Hepatocyte (in vitro differentiated cells): ENCODE data around the gene SERPINB2. TPM values are rescaled to one million over a fixed set of nuclear protein-coding genes. Genes with fewer than 3 reads are reported as not detected.

Experiments used
- DNase-seq: peaks from one replicate; pipeline ENCODE4 v3.0.0-alpha.2; 2016; ENCODE audit warnings: low spot score
- H2AFZ ChIP-seq: fragments of 200-600 bp; sonication (generic); 2 replicates; pipeline ENCODE4 v1.6.0; 2016; ENCODE audit warnings: antibody characterized with exemption, mild to moderate bottlenecking
- H3K27ac ChIP-seq: fragments of 200-600 bp; sonication (generic); 2 replicates; pipeline ENCODE4 v1.5.1; 2016; ENCODE audit warnings: mild to moderate bottlenecking
- H3K27me3 ChIP-seq: fragments of 200-600 bp; sonication (generic); 2 replicates; pipeline ENCODE4 v1.6.1; 2016
- H3K36me3 ChIP-seq: fragments of 200-600 bp; sonication (generic); replicated peaks from 2 replicates; pipeline ENCODE4 v1.5.1; 2016; ENCODE audit warnings: low read depth; ENCODE audit not compliant: insufficient read depth
- H3K4me1 ChIP-seq: fragments of 200-600 bp; sonication (generic); 2 replicates; pipeline ENCODE4 v1.5.1; 2016; ENCODE audit warnings: mild to moderate bottlenecking, moderate library complexity; ENCODE audit not compliant: insufficient read depth
- H3K4me2 ChIP-seq: fragments of 200-600 bp; sonication (generic); 2 replicates; pipeline ENCODE4 v1.6.0; 2016
- H3K4me3 ChIP-seq: fragments of 200-600 bp; sonication (generic); 2 replicates; pipeline ENCODE4 v1.5.1; 2016; ENCODE audit warnings: mild to moderate bottlenecking
- H3K79me2 ChIP-seq: fragments of 200-600 bp; sonication (generic); 2 replicates; pipeline ENCODE4 v1.6.0; 2017; ENCODE audit warnings: mild to moderate bottlenecking
- H3K9me2 ChIP-seq: fragments of 200-600 bp; sonication (generic); replicated peaks from 2 replicates; pipeline ENCODE4 v1.6.0; 2017; ENCODE audit warnings: mild to moderate bottlenecking; ENCODE audit not compliant: insufficient read depth
- H3K9me3 ChIP-seq: fragments of 200-600 bp; sonication (generic); 2 replicates; pipeline ENCODE4 v1.5.1; 2016; ENCODE audit warnings: low read depth, mild to moderate bottlenecking
- H4K20me1 ChIP-seq: fragments of 200-600 bp; sonication (generic); 2 replicates; pipeline ENCODE4 v1.6.0; 2016; ENCODE audit warnings: mild to moderate bottlenecking; ENCODE audit not compliant: insufficient read depth, poor library complexity, severe bottlenecking
- CTCF ChIP-seq: fragments of 200-600 bp; sonication (generic); IDR thresholded peaks from 2 replicates; pipeline ENCODE4 v1.5.1; 2016; ENCODE audit warnings: antibody characterized with exemption, mild to moderate bottlenecking; ENCODE audit not compliant: poor library complexity
- EZH2 ChIP-seq: fragments of 200-600 bp; sonication (generic); IDR thresholded peaks from 2 replicates; pipeline ENCODE4 v1.6.1; 2016; ENCODE audit warnings: antibody characterized with exemption, mild to moderate bottlenecking, borderline replicate concordance
- EZH2phosphoT487 ChIP-seq: fragments of 200-600 bp; sonication (generic); IDR thresholded peaks from one replicate; pipeline ENCODE4 v1.6.1; 2018; ENCODE audit warnings: antibody characterized with exemption, mild to moderate bottlenecking, low read depth, moderate library complexity; ENCODE audit not compliant: unreplicated experiment, severe bottlenecking
- WGBS: methylation state at CpG from one replicate; pipeline ENCODE4 v1.1.6; 2016; ENCODE audit warnings: low lambda C conversion rate; ENCODE audit errors: missing lambda C conversion rate; 5-methylcytosine and 5-hydroxymethylcytosine counted together
- polyA plus RNA-seq: library from polyadenylated mRNA; unstranded; fragments of >200 nt; fragmentation: Nextera tagmentation; extraction: Ambion mirVana; gene quantifications from 2 replicates; pipeline ENCODE4 v1.2.1, GENCODE V29; 2016
- total RNA-seq: library from RNA; depleted of rRNA; stranded (reverse); fragments of >200 nt; gene quantifications from 2 replicates; pipeline ENCODE4 v1.2.3, GENCODE V29; 2014

Gene SERPINB2
- total and polyA plus RNA-seq, 2 experiments from 2014 or later: 0.86 to 1.9 TPM

DNA sequence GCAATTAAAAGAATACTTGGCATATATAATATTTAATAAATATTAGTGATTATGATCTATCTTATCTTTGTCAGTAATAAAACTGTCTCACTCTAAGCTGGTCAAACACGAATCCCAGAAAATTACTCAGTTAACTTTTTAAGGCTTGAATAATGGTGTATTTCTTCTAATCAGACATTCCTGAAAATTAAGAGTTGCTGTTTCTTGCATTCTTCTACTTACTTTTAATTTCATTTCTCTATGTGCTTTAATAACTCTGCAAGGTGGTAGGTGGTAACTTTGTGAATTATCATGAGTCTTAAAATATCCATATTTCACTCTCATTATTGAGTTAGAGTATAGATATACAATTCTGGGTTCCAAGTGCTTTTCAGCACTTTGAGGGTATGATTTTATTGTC is 17.2 kb downstream of the SERPINB2 start:
- no peak overlapping the region for H3K4me3 ChIP-seq
- no peaks in the 10 kb centered on the region for H3K4me1 ChIP-seq
- TF ChIP-seq CTCF (no peak), EZH2phosphoT487 (no peak), EZH2 (no peak)
- no peaks in the 10 kb centered on the region for H3K9me3 ChIP-seq
- DNase-seq: no peak
- H2AFZ ChIP-seq: no peak overlapping the region
- no peaks in the 10 kb centered on the region for H4K20me1 ChIP-seq
- H3K27ac ChIP-seq: no peak overlapping the region
- H3K9me2 ChIP-seq: no peaks in the 10 kb centered on the region
- no peaks in the 10 kb centered on the region for H3K27me3 ChIP-seq
- no peaks in the 10 kb centered on the region for H3K36me3 ChIP-seq
- WGBS: 67% methylated on average over 1 of the region's 1 CpG
- no peaks in the 10 kb centered on the region for H3K79me2 ChIP-seq
- H3K4me2 ChIP-seq: no peak overlapping the region

- H3K9me2 ChIP-seq: no peaks in the 10 kb centered on the region
- H3K4me3 ChIP-seq: no peak overlapping the region
- H2AFZ ChIP-seq: no peak overlapping the region
- no peaks in the 10 kb centered on the region for H4K20me1 ChIP-seq
- H3K27ac ChIP-seq: no peak overlapping the region
- no peaks in the 10 kb centered on the region for H3K79me2 ChIP-seq
- no peaks in the 10 kb centered on the region for H3K4me1 ChIP-seq
- TF ChIP-seq EZH2phosphoT487 (no peak), EZH2 (no peak), CTCF (no peak)
- WGBS: 96% methylated on average over 2 of the region's 2 CpGs
- H3K36me3 ChIP-seq: no peaks in the 10 kb centered on the region
- no peaks in the 10 kb centered on the region for H3K27me3 ChIP-seq
- no peaks in the 10 kb centered on the region for H3K9me3 ChIP-seq
- H3K4me2 ChIP-seq: no peak overlapping the region
- DNase-seq: no peak
Observed at GRCh38 chr18:63905361-63905760, 17.9 kb downstream of the SERPINB2 start.

GRCh38 chr18:63906056-63906455 is 18.6 kb downstream of the SERPINB2 start:
- Histone ChIP-seq H3K79me2 (no peaks in the 10 kb centered on the region), H3K9me3 (no peaks in the 10 kb centered on the region), H3K4me3 (no peak overlapping the region), H2AFZ (no peak overlapping the region), H3K27ac (no peak overlapping the region), H3K27me3 (no peaks in the 10 kb centered on the region), H4K20me1 (no peaks in the 10 kb centered on the region), H3K4me2 (no peak overlapping the region), H3K36me3 (no peaks in the 10 kb centered on the region), H3K4me1 (no peaks in the 10 kb centered on the region), H3K9me2 (no peaks in the 10 kb centered on the region)
- no peak for TF ChIP-seq EZH2phosphoT487
- TF ChIP-seq EZH2: no peak
- TF ChIP-seq CTCF: no peak
- no peak for DNase-seq
- WGBS: 91% methylated on average over 1 of the region's 1 CpG

DNA sequence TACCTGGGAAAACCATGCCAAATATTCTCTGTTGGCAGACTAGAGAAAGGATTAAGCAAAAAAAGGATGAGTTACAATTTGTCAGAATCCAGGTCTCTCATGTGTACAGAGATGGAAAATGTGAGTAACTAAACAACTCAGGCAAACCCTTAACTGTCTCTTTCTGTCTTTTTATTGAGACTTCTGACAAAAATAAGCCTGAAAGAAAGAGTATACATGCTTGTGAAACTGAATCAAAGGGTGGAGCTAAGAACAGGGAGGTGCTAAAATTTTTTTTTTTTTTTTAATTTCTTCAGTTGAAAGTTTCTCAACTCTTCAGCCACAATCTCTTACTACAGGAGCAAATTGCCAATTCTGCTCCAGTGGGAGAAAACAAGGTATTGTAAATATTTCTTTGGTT is 20.2 kb downstream of the SERPINB2 start, which contains the start of gene SERPINB10:
SERPINB10 (plus strand) TSS at position 295 of the 400 bp plus-strand sequence. CDS start 7,553 bp downstream, outside the sequence.
- Histone ChIP-seq H2AFZ (no peak within 1 kb of the TSS), H3K4me2 (no peak within 1 kb of the TSS), H3K4me1 (no peaks in the 10 kb centered on the region), H3K79me2 (no peaks in the 10 kb centered on the region), H3K9me2 (no peaks in the 10 kb centered on the region), H3K36me3 (no peaks in the 10 kb centered on the region), H3K27ac (no peak within 1 kb of the TSS), H3K4me3 (no peak within 1 kb of the TSS), H3K27me3 (peaks cover 6% of the 10 kb centered on the region), H4K20me1 (no peaks in the 10 kb centered on the region), H3K9me3 (no peaks in the 10 kb centered on the region)
- no peak for DNase-seq
- no peak for TF ChIP-seq EZH2
- no peak for TF ChIP-seq CTCF
- no peak for TF ChIP-seq EZH2phosphoT487
